HG02840 (cell line): ENCODE measurements around the gene MSLN.
A peak's percentile ranks its signal among the peaks of the same experiment; 100 is the strongest.
"Not testable (repeated sequence)": the region's sequence is repeated elsewhere in the genome, so short reads cannot be mapped to it uniquely, and the experiment has no call there.

Experiments used
- ATAC-seq: cut with Tn5 transposase; IDR thresholded peaks from one replicate; pipeline ENCODE4 v1.9.1; 2021; ENCODE audit warnings: mild to moderate bottlenecking, moderate library complexity, moderate number of reproducible peaks; ENCODE audit not compliant: unreplicated experiment, low FRiP score

The MSLN gene

GRCh38 chr16:734208-734980, 26.1 kb upstream of the MSLN start:
- no peak for ATAC-seq

DNA sequence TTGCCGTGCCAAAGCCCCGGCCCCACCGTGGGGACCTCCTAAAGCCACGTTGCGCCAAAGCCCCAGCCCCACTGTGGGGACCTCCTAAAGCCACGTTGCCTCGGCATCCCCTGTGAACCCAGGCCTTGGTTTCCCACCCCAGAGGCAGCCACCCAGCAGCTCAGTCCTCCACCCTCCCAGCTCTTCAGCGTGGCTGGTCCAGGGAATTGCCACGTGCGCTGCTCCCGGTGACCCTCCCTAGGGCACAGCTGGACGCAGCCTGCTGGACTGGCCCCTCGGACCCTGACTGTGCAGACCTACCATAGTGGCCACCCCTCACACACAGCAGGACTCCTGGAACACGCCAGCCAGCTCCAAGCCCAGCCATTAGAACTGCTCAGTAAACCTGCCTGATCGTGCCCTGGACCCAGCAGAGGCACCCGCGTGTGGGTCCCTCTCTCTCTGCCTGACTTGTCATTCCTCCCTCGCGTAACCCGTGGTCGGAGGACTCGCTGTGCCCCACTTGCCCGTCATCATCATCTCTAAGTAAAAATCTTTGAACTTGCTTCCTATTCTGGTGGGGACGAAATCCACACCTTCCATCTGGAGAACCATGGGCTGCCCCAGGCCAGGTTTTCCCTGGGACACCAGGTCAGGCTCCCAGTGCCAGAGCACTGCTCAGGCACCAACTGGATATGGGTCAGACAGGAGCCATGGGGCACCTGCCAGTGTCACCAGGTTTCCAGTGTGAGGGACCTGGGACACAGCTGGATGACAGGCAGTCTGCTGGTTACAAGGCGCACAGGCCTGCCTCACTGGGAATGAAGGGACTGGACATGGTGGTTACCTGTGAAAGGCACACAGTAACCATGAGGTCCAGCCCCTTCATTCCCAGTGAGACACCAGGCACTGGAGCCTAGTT, 25.3 kb upstream of the MSLN start:
- ATAC-seq, result no peak

GRCh38 chr16:735982-736453, 24.5 kb upstream of the MSLN start:
- no peak for ATAC-seq

DNA sequence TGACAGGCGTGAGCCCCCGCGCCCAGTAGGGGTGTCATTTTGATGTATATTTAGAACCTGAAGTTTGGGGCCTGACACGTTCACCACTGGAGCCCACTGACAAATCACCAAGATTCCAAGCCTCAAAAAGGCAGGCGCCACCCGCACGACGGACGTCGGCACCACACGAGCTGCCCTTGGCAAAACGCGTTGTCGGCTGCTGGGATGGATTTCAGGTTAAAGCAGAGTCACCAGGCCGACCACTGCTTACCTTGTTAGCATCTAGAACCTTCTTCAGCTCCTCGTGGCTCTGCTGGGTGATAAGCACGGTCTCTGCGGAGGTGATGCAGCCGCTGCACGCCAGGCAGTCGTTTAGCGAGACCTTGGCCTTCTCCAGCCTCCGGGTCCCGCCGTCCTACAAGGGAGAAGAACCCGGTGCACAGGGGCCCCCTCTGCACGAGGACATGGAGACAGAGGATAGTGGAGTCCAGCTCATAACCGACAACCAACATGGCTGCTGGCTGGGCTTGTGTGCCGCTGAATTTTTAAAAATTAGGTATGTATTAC, 23.5 kb upstream of the MSLN start:
- no peak for ATAC-seq

DNA sequence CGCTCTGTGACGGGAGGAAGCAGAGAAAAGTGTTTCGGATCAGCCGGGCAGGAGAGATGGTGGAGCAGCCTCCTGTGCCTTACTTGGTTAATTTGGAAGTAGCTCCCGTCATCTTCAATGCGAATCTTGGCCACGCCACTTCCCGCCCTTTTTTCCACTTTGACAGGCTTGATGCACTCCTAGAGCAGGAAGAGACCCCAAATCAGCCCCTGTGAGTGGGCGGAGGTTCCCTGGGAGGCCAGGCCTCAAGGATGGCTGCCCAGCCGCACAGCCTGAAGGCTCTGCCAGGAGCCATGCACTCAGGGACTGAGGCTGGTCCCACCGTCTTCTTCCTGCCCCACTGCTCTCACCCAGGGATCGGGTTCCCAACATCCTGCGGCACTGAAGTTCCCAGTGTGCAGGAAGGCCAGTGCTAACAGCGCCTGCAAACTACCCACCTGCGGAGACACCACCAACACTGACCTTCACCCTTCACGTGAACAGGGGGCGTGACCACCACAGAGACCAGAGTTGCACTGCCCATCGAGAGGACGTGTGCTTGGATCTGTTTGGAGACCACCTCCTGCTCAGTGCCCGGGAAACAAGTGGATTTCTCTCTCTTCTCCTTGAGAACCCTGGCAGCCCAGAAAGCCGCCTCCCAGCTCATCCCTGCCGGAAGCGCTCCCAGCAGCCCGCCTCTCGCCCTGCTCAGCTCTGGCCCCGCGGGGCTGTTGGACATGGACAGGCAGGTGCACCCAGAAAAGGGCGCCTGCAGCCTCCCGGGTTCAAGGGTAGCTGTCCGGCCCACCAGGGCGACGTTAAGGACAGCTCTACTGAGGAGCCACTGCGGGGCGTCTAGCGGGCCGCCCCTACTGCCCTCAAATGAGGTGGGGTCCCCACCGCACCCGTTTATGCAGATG, 20.7 kb upstream of the MSLN start:
- ATAC-seq, result peak; percentile 7

DNA sequence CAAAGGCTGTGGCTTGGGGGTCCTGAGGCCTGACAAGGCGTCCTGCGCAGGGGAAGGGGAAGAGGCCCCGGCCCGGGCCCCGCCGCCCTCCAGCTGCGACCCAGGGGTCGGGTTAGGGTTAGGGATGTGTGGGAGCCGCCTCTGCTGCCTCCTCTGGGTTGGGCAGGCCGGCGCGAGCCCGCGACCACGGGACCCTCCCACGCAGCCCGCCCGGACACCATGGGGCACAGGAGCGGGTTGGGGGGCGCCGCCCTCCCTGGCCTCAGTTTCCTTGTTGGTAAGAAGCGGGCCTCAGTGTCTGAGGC, 20.1 kb upstream of the MSLN start:
- peak; percentile 19 for ATAC-seq

DNA sequence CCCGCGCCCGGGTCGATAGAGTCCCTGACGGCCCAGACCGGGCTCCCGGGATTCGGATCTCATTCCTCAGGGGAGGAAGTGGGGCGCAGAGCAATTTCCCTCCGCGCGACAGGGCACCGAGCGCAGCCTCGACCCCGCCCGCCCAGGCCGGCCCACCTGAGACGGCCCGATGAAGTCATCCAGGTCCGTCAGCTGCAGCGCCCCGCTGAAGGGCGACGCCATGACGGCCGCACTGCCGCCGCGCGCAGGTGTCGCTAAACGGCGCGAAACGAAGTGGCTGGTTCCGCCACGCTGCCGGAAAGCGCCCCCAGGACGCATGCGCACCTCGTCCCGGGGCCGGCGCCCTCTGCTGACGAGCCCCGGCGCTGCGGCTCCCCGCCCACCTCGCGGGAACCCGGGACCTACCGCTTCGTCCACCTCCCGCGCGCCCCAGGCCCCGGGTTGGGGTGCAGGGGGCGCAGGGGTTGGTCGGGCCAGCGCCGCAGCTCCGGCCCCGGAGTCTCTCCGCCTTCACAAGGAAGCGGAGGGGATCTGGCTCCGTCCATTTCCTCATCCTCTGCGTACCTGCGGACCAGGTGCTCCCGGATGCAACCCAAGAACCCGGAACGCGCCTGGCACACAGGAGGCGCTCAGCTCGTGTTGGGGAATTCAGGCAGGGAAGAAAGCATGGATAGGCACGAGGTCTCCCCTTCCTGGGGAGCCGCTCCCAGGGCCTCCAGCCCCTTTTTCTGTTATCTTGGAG, 19.6 kb upstream of the MSLN start, which contains the start of gene CIAO3:
TSS of gene CIAO3 (minus strand) at position 234 of the 742 bp plus-strand sequence. CDS start at position 222, 12 bp downstream.
- peak; percentile 85 for ATAC-seq

DNA sequence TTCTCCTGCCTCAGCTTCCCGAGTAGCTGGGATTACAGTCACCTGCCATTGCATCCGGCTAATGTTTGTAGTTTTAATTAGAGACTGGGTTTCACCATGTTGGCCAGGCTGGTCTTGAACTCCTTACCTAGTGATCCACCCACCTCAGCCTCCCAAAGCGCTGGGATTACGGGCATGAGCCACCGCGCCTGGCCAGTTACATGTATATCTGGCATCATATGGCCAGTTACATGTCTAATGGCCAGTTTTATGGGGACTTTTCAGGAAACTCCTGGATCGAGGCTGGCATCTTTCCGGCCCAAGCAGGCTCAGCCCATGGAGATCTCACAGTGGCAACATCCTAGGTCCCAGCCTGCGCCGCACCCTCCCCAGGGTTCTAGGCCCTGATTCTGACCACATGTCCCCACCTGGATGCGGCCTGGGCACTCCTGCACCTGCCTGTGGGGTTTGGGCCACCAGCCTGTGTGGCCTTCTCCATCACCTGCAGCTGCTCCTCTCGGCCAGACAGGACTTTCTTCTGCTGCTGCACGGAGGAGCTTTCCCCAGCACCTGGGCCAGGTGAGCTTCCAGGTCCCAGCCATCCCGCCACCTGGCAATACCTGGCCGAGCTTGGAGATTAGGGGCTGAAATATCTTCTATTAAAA, 18.4 kb upstream of the MSLN start:
- ATAC-seq, result no peak

GRCh38 chr16:742894-743293, 17.6 kb upstream of the MSLN start:
- ATAC-seq, result not testable (repeated sequence)

DNA sequence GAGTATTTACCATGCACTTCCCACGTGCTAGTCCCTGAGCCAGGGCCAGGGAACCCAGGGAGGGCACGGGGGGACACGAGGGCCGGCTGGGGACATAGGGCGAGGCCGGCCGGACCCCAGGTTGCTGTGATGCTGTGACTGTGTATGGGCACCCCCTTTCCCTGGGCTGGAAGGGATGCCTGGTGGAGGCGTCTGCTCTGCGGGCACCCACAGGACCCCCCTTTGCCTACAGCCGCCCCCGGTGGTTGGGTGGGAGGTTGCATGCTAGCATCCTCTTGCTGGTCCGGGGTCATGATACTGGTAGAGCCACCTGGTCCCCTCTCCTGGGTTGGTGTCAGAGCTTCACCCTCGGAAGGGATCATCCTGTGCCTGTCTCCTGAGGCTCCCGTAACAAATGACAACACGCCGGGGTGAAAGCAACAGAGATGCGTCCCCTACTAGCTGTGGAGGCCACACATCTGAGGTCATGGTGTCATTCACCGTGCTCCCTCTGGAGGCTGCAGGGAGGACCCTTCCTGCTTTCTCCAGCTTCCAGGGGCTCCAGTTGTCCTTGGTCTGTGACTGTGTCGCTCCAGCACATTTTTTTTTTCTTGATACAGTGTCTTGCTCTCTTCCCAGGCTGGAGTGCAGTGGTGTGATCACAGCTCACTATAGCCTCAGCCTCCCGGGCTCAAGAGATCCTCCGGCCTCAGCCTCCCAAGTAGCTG, 16.6 kb upstream of the MSLN start:
- ATAC-seq, result no peak

GRCh38 chr16:745739-746138, 14.8 kb upstream of the MSLN start:
- no peak for ATAC-seq

- no peak for ATAC-seq
Observed at GRCh38 chr16:746637-747036, 13.9 kb upstream of the MSLN start.

- no peak for ATAC-seq
Observed at GRCh38 chr16:747978-748746, 12.4 kb upstream of the MSLN start.

DNA sequence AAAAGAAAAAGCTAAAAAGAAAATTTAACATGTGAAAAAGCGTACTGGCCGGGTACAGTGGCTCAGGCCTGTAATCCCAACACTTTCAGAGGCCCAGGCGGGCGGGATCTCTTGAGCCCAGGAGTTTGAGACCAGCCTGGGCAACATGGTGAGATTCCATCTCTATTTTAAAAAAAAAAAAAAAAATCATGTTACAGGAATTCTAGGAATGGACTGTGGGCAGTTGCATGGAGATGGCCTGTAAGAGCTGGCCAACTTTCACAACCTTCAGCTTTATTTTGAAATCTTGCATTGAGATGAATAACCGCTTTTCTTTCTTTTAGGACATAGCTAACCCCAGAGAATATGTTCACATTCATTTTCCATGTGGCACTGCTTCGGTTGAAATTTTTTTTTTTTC, 11.5 kb upstream of the MSLN start:
- ATAC-seq, result no peak

DNA sequence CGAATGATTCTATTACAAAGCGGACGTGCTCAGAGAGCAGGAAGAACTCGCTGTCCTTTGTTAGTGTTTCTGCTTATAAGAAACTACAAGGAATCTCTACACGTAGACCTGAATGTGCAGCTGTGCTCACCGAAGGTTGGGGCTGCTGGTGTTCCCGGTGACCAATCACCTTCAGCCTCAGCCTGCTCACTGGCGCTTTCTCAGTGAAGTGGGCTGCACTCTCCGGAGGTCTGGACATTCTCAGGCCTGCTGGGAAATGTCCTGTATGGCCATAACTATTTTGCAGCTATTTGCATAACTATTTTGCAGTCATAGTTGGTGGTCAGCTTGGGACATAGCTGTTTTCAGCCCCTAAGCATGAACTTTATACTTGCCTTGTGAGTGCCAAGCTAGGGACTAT, 10.0 kb upstream of the MSLN start:
- ATAC-seq, result no peak

DNA sequence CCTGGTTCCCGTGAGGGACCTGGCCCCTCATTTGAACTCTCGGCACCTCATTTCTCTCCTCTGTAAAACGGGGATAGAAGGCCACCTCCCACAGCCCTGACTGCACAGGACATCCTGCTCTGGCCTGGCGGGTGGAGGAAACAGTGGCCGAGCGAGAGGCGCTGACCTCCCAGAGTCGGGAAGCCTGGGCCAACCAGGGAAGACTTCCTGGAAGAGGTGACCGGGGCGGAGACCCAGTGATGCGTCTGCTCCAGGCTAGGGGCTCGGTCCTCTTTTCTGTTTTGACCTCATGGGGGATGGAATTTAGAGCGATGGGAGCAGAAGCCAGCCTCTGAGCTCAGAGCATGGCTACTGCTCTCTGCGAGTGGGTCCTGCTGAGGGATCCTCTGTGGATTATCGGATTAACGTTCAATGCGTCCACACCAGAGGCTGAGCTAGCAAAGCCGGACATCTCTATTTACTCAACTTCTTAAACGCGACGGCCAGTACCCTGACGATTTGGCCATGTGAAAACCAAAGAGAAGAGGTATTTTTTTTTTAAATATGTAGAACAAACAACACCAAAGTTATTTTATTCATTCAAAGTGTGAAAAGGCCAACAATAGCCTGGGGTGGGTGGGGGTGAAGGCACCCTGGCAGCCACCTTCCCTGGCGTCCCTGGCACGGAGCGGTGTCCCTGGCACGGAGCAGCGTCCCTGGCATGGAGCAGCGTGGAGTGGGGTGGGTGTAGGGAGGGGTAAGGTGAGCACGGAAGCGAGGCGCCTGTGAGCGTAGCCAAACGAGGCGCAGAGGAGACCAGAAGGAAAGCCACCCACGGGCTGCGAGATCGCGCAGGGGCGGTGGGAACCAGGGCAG, 9.2 kb upstream of the MSLN start:
- ATAC-seq, result no peak

- ATAC-seq, result no peak
Observed at GRCh38 chr16:752007-752312, 8.6 kb upstream of the MSLN start.
